Activated effector memory CD4-positive, alpha-beta T cell treated with anti-CD3 and anti-CD28 coated beads, Interleukin-2, amount 50 U/mL, for 16 hours (primary cell): ENCODE results near the gene OR2W1.

ENCODE experiments used
- DNase-seq: peaks from one replicate; pipeline ENCODE4 v3.0.0-alpha.2; 2020

Gene OR2W1

GRCh38 chr6:28996844-28997510 is 48.0 kb downstream of the OR2W1 start:
- DNase-seq, result no peak

- no peak for DNase-seq
Measured at GRCh38 chr6:28995093-28995650, 49.8 kb downstream of the OR2W1 start.
